NCI-H1417 (cell line): ENCODE measurements around the gene SFXN4.
"Not testable (repeated sequence)": the region's sequence is repeated elsewhere in the genome, so short reads cannot be mapped to it uniquely, and the experiment has no call there.

Experiments used
- DNase-seq, 3 experiments: peaks; one replicate each; lab custom pipeline; 2025; lab: John Stamatoyannopoulos, UW

SFXN4 gene

GRCh38 chr10:119105899-119106298 is 59.6 kb downstream of the SFXN4 start:
- not testable (repeated sequence) for DNase-seq

- DNase-seq: no peak
Observed at GRCh38 chr10:119105155-119105554, 60.4 kb downstream of the SFXN4 start.

GRCh38 chr10:119104654-119105015 is 60.9 kb downstream of the SFXN4 start:
- peak in 1 of 3 experiments; percentile 22 for DNase-seq

- DNase-seq: peak; percentile 32 to 80 (median 67)
Observed at GRCh38 chr10:119103903-119104653, 61.4 kb downstream of the SFXN4 start, which contains the start of gene DENND10. Gene DENND10 (plus strand): TSS chr10:119104113. CDS start chr10:119104143, 30 bp downstream.

- DNase-seq: no peak
Observed at GRCh38 chr10:119103241-119103902, 62.1 kb downstream of the SFXN4 start.

GRCh38 chr10:119101366-119102098 is 64.0 kb downstream of the SFXN4 start:
- DNase-seq: peak in 1 of 3 experiments; percentile 26

GRCh38 chr10:119100434-119101238 is 64.9 kb downstream of the SFXN4 start:
- DNase-seq: no peak

GRCh38 chr10:119098576-119098975 is 66.9 kb downstream of the SFXN4 start:
- DNase-seq: no peak

GRCh38 chr10:119096641-119097415 is 68.7 kb downstream of the SFXN4 start:
- not testable (repeated sequence) for DNase-seq

GRCh38 chr10:119095640-119096039 is 69.9 kb downstream of the SFXN4 start:
- no peak for DNase-seq

- no peak for DNase-seq
Observed at GRCh38 chr10:119090968-119091367, 74.5 kb downstream of the SFXN4 start.
